NCI-H2081 (cell line): ENCODE measurements around the gene WFS1.

ENCODE experiments used
- DNase-seq, 2 experiments: peaks; one replicate each; lab custom pipeline; 2025; lab: John Stamatoyannopoulos, UW

The WFS1 gene

GRCh38 chr4:6340446-6341015, 70.9 kb downstream of the WFS1 start:
- DNase-seq = no peak

DNA sequence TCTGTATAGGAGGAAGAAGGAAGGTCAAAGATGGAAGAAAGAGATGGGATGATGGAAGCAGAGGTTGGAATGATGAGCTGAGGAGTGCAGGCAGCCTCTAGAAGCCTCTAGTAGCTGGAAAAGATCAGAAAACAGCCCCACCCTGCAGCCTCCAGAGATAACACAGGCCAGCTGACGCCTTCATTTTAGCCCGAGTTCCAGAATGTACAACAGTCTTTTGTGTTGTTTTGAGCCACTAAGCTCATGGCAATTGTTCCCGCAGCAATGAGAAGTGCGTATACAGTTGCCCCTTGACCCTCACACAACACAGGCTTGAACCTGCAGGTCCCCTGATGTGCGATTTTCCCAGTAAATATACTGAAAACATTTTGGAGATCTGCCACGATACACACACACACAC, 72.0 kb downstream of the WFS1 start:
- DNase-seq = no peak

DNA sequence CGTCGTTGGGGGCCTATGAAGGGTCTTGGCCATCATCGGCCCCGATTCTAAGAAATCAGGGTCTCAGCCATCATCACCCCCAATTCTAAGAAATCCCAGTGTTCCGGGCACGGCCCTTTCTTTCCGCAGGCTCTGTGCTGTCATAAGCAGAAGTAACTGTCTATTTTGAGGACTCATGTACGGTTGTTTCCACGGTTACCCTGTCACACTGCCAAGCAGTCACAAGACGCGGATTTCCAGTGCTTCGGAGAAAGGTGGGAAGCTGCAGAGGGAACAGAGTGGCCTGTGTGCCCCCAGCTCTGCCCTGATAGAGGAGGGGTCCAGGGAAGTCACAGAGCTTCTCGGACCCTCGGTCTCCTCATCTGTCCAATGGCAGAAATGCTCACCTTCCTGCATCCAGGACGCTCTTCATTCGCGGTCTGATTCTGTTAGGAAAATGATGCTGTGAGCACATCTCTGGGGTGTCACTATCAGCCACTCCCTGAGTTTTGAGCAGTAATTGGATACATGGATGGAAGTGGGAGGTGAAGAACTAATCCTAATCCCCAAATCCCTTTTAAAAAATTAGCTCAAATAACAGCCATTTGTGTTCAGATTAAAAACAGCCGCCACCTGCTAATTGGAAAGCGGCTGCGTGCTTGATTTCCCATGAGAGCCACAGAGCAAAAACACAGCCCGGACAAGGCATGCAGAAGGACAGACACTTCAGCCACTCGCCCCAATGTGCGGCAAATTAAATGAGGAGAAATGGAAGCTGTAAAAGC, 73.1 kb downstream of the WFS1 start:
- peak; percentile 59 to 60 for DNase-seq

DNA sequence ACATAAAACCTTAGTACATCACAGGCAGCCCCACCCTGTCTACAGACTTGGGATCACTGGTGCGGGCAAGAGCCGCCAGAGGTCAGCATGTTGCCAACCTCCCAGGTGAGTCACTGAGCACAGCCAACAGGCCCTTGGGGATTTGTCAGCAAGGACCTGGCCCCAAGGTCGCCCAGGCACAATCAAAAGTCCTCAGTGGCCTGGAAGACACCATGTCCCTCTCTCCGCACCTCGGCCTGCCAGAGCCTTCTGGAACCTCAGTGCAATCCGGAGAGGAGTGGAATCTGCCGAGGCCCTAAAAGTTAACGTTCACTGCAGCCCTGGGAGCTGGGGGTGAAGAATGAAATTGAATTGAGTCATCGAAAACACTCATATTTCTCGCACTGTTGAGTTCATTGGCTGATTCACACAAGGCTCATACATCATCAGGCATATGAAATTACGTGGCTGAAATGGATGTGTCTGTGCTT, 74.3 kb downstream of the WFS1 start:
- no peak for DNase-seq

GRCh38 chr4:6345096-6345830, 75.6 kb downstream of the WFS1 start:
- no peak for DNase-seq

- no peak for DNase-seq
Observed at GRCh38 chr4:6345866-6346265, 76.2 kb downstream of the WFS1 start.

- no peak for DNase-seq
Observed at GRCh38 chr4:6346373-6347110, 76.9 kb downstream of the WFS1 start.

- no peak for DNase-seq
Observed at GRCh38 chr4:6347511-6348045, 77.9 kb downstream of the WFS1 start.

DNA sequence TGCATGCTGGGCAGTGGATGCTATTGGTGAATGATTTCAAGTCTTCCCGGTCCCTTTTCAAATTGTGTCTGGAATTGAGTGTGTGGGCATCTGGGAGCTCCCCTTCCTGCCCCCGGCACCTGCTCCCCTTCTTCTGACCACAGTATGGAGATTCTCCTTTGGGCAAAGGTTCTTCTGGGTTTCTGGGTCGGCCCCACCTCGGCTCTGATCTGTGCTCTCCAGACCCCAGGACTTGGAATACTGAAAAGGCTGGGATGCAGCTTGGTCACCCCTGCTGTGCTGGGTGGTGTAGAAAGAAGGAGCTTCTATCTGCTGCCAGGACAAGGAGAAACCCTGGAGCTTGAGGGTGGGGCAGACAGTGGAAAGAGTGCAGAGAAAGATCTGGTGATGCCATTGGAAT, 78.8 kb downstream of the WFS1 start:
- no peak for DNase-seq

- no peak for DNase-seq
Observed at GRCh38 chr4:6349896-6350603, 80.4 kb downstream of the WFS1 start.

DNA sequence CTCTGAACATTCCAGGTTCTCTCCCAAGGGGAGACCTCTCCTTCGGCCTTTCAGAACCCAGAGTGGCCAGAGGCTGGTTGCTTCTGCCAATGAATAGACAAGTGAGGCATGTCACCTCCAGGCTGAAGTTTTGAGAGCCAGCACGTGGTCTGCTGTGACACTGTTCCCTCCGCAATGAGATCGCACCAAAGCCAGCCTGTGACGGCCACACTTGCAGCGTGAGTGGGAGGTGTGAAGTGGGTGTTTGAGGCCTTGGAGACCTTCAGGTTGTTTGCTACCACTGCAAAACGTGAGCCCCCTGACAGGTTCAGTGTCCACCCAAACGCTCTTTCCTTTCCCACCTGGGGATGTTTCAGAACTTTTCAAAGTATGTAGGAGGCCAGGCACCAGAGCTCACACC, 81.0 kb downstream of the WFS1 start:
- DNase-seq = no peak

DNA sequence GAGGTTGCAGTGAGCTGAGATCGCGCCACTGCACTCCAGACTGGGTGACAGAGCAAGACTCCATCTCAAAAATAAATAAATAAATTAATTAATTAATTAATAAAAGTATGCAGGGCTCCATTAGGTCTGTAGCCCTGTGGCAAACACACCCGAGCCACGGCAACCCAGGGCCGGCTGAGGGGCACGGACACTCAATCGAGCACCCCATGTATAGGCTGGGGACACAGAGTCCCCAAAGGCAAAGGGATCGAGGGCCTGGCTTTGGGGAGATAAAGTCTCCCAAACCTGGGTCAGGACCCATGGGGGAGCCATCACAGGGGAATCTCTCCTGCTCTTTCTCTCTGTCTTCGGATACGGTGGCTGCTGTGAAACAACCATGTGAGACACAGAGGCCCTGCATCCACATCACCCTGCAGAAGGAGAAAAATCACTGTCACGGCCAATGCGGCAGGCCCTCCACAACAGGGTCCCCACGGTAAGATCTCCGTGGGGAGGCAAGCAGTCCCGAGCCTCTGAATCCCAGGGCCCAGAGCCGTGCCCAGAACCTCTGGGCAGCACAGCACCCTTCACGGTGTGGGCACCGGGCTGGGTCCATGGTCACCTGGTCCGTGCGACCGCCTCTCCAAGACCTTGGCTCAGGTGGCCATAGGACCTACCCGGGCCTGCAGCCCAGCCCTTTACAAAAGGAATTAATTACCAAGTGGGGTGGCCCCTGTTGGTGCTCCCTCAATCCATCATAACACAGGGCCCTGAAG, 81.8 kb downstream of the WFS1 start:
- no peak for DNase-seq

- no peak for DNase-seq
Observed at GRCh38 chr4:6352031-6352692, 82.5 kb downstream of the WFS1 start.
